ENCODE data around the gene CFAP100. TPM values are rescaled to one million over a fixed set of nuclear protein-coding genes. Genes with fewer than 3 reads are reported as not detected.

The CFAP100 gene
- total and polyA plus RNA-seq, 10 of the 15 experiments (the other 5 are each of a cell fraction or from before 2014, with no cell fraction given), result 0.04 to 0.27 TPM; not detected in 8

DNA sequence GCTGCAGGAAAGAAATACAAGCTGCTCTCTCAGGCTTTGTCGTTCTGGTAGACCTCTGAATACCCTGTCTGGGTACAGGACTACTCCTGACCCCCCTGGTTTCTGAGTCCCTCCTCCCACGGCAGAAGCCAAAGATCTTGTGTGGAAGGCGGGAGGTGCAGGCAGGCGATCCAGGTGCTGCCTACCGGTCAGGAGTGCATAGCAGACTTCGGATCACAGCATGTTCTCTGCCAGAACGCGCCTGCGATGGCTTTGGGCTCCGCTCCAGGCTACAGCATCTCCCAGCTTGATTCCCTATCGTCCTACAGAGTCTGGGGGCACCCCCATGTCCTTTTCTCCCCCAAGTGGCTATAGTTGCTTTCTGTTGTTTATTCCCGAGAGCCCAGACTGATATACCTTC, 2.5 kb upstream of the CFAP100 start (continued):
- TF ChIP-seq PRDM15 (CRISPR knock-in tag; IDR thresholded peaks at IDR 0.05) (no peak), SUPT20H (IDR thresholded peaks at IDR 0.05; ENCODE audit: borderline replicate concordance, control insufficient read depth, low read depth, low read length) (no peak)
- TF ChIP-seq, protein P1, sequence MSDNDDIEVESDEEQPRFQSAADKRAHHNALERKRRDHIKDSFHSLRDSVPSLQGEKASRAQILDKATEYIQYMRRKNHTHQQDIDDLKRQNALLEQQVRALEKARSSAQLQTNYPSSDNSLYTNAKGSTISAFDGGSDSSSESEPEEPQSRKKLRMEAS (IDR thresholded peaks at IDR 0.05; ENCODE audit: low read depth, low read length), result no peak

GRCh38 chr3:126393563-126393962, 1.1 kb upstream of the CFAP100 start:
- intact Hi-C loops (cut with micrococcal nuclease; ENCODE audit: unreplicated experiment), result no loop called here
- H3K79me2 ChIP-seq (ENCODE audit: control insufficient read depth, insufficient read depth, low read length), result no peaks in the 10 kb centered on the region
- no peaks in the 10 kb centered on the region for H3K36me3 ChIP-seq (ENCODE audit: control insufficient read depth in 2 of 2, insufficient read depth in 2 of 2, low read length in 1 of 2)
- H3K4me2 ChIP-seq (ENCODE audit: control insufficient read depth, insufficient read depth), result no peak overlapping the region
- ChIA-PET RAD21 (ENCODE audit: unreplicated experiment) (no interaction called here), SMC1A (ENCODE audit: uncharacterized antibody, unreplicated experiment) (interaction anchor here (0.9 kb wide), 1 partner anchor 30 kb away, joined by 3 read pairs; no protein-coding TSS in a partner anchor), CTCF (interaction anchor here (1.3 to 2.1 kb wide), 3 partner anchors 28 to 80 kb away, joined by 3 to 4 read pairs (median 4); no protein-coding TSS in a partner anchor), POLR2A (no interaction called here)
- FAIRE-seq, result no peak
- H2AFZ ChIP-seq (ENCODE audit: control insufficient read depth, low read depth, low read length), result no peak overlapping the region
- H3K4me3 ChIP-seq, result no peak overlapping the region
- H3K27ac ChIP-seq (ENCODE audit: control insufficient read depth, insufficient read depth), result no peak overlapping the region
- ATAC-seq, result no peak
- H3K9me3 ChIP-seq (replicated peaks; ENCODE audit: control insufficient read depth, insufficient read depth, low read length), result peaks cover under 1% of the 10 kb centered on the region; the same call in 1 of the 3 replicates
- peaks cover 13% of the 10 kb centered on the region for H3K4me1 ChIP-seq (ENCODE audit: control insufficient read depth, insufficient read depth, low read length)
- no peak overlapping the region for H3K9ac ChIP-seq (ENCODE audit: control insufficient read depth, insufficient read depth, low read length)
- in situ Hi-C loops (cut with MboI), result loop anchor here (10.0 to 25.0 kb wide), 2 partner anchors 106 to 259 kb away; no protein-coding TSS in a partner anchor
- H4K20me1 ChIP-seq (ENCODE audit: control insufficient read depth, insufficient read depth), result no peaks in the 10 kb centered on the region
- 10% methylated on average over 4 of the region's 4 CpGs for WGBS (ENCODE audit: insufficient coverage, insufficient replicate concordance, low lambda C conversion rate, missing lambda C conversion rate)
- no TSS peak for BruUV-seq (replicated peaks)
- peaks cover 0 to 3% of the 10 kb centered on the region in 2 experiments; a peak in 2 of 4 replicates for H3K27me3 ChIP-seq (replicated peaks in 1 of 2; ENCODE audit: control insufficient read depth in 2 of 2, insufficient read depth in 2 of 2, low read length in 1 of 2)
- no peak for DNase-seq (ENCODE audit: low read depth, low spot score)
- TF ChIP-seq, protein P2, sequence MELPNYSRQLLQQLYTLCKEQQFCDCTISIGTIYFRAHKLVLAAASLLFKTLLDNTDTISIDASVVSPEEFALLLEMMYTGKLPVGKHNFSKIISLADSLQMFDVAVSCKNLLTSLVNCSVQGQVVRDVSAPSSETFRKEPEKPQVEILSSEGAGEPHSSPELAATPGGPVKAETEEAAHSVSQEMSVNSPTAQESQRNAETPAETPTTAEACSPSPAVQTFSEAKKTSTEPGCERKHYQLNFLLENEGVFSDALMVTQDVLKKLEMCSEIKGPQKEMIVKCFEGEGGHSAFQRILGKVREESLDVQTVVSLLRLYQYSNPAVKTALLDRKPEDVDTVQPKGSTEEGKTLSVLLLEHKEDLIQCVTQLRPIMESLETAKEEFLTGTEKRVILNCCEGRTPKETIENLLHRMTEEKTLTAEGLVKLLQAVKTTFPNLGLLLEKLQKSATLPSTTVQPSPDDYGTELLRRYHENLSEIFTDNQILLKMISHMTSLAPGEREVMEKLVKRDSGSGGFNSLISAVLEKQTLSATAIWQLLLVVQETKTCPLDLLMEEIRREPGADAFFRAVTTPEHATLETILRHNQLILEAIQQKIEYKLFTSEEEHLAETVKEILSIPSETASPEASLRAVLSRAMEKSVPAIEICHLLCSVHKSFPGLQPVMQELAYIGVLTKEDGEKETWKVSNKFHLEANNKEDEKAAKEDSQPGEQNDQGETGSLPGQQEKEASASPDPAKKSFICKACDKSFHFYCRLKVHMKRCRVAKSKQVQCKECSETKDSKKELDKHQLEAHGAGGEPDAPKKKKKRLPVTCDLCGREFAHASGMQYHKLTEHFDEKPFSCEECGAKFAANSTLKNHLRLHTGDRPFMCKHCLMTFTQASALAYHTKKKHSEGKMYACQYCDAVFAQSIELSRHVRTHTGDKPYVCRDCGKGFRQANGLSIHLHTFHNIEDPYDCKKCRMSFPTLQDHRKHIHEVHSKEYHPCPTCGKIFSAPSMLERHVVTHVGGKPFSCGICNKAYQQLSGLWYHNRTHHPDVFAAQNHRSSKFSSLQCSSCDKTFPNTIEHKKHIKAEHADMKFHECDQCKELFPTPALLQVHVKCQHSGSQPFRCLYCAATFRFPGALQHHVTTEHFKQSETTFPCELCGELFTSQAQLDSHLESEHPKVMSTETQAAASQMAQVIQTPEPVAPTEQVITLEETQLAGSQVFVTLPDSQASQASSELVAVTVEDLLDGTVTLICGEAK (IDR thresholded peaks at IDR 0.05; ENCODE audit: borderline replicate concordance), result no peak
- TF ChIP-seq POU2F2 (IDR thresholded peaks at IDR 0.05; ENCODE audit: borderline replicate concordance, low read depth, low read length) (no peak), BCL3 (IDR thresholded peaks at IDR 0.05; ENCODE audit: borderline replicate concordance, insufficient read depth, low read depth, low read length, poor library complexity, severe bottlenecking) (no peak), SIX5 (IDR thresholded peaks at IDR 0.05; ENCODE audit: low read depth, low read length, severe bottlenecking) (no peak), E4F1 (IDR thresholded peaks at IDR 0.05; ENCODE audit: borderline replicate concordance, partially characterized antibody) (no peak)

Measured in GM12878 (cell line).